ENCODE results near the gene CLCN3. TPM values are rescaled to one million over a fixed set of nuclear protein-coding genes. Genes with fewer than 3 reads are reported as not detected.

Gene CLCN3
- total RNA-seq, 1 experiment from 2014 or later, result 42.1 TPM

DNA sequence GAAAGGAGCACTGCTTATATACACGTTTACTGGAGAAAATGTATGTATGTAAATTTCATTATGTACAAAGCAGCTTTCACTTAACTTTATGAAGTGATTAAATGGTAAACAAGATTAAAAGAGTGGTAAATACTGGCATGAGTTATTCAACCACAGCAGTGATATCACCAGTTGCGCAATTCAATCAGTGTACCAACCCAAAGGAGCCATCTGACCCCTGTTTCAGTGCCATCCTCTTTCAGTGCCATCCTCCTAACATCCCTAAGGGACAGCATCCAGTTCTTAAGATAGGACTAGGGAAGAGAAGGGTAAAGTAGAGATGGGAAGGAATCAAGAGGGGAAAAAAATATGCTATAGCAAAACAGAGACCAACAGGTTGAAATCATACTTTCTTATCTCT, 121.2 kb downstream of the CLCN3 start:
- DNase-seq, result no peak
- intact Hi-C loops (cut with micrococcal nuclease; ENCODE audit: unreplicated experiment), result no loop called here
- no peak overlapping the region for H3K27ac Mint-ChIP-seq (ENCODE audit: unreplicated experiment)
- ChIA-PET CTCF (no interaction called here), POLR2A (no interaction called here)
- BruUV-seq (replicated peaks), result no TSS peak
- no peak overlapping the region for H3K4me3 Mint-ChIP-seq (ENCODE audit: unreplicated experiment)
- H3K9me3 ChIP-seq, result no peaks in the 10 kb centered on the region
- no peaks in the 10 kb centered on the region for H3K9me3 Mint-ChIP-seq (ENCODE audit: unreplicated experiment)
- H3K27me3 ChIP-seq (replicated peaks; ENCODE audit: control insufficient read depth, insufficient read depth, low read length), result no peaks in the 10 kb centered on the region
- H3K4me1 ChIP-seq, result no peaks in the 10 kb centered on the region
- TF ChIP-seq, protein P1, sequence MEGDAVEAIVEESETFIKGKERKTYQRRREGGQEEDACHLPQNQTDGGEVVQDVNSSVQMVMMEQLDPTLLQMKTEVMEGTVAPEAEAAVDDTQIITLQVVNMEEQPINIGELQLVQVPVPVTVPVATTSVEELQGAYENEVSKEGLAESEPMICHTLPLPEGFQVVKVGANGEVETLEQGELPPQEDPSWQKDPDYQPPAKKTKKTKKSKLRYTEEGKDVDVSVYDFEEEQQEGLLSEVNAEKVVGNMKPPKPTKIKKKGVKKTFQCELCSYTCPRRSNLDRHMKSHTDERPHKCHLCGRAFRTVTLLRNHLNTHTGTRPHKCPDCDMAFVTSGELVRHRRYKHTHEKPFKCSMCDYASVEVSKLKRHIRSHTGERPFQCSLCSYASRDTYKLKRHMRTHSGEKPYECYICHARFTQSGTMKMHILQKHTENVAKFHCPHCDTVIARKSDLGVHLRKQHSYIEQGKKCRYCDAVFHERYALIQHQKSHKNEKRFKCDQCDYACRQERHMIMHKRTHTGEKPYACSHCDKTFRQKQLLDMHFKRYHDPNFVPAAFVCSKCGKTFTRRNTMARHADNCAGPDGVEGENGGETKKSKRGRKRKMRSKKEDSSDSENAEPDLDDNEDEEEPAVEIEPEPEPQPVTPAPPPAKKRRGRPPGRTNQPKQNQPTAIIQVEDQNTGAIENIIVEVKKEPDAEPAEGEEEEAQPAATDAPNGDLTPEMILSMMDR (IDR thresholded peaks at IDR 0.05; ENCODE audit: insufficient read depth in 1 of 2, low read depth in 1 of 2, low read length in 1 of 2, severe bottlenecking in 1 of 2, unreplicated experiment in 1 of 2), result no peak
- H3K27me3 Mint-ChIP-seq (ENCODE audit: insufficient read depth, unreplicated experiment), result no peaks in the 10 kb centered on the region
- no peak overlapping the region for H3K4me3 ChIP-seq (ENCODE audit: low read depth, low read length)
- H3K36me3 ChIP-seq (ENCODE audit: control insufficient read depth, insufficient read depth, low read length), result no peaks in the 10 kb centered on the region
- H3K4me1 Mint-ChIP-seq (ENCODE audit: low read depth, unreplicated experiment), result no peaks in the 10 kb centered on the region
- no peaks in the 10 kb centered on the region for H3K36me3 Mint-ChIP-seq (ENCODE audit: insufficient read depth, unreplicated experiment)

DNA sequence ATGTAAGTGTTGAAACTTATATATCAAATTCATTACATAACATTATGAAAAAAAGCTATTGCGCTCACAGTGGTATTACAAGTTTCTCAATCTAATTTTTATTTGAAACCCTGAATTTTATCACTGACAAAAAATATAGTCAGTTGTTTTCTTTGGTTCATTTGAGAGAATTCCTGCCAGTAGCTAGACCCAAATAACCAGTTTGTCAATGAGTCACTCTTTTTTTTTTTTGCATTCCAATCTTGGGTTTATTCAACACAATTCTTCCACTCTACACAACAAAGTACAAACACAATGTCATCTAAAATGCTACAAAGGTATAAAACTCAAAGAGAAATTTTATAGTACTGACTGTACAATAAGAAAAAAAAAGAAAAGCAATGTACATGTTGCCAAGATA, 124.2 kb downstream of the CLCN3 start:
- no peak overlapping the region for H3K27ac Mint-ChIP-seq (ENCODE audit: unreplicated experiment)
- H3K9me3 ChIP-seq, result no peaks in the 10 kb centered on the region
- H3K27me3 Mint-ChIP-seq (ENCODE audit: insufficient read depth, unreplicated experiment), result no peaks in the 10 kb centered on the region
- no peak overlapping the region for H3K4me3 Mint-ChIP-seq (ENCODE audit: unreplicated experiment)
- no peaks in the 10 kb centered on the region for H3K36me3 Mint-ChIP-seq (ENCODE audit: insufficient read depth, unreplicated experiment)
- no peaks in the 10 kb centered on the region for H3K27me3 ChIP-seq (replicated peaks; ENCODE audit: control insufficient read depth, insufficient read depth, low read length)
- ChIA-PET CTCF (no interaction called here), POLR2A (no interaction called here)
- no peaks in the 10 kb centered on the region for H3K9me3 Mint-ChIP-seq (ENCODE audit: unreplicated experiment)
- no peaks in the 10 kb centered on the region for H3K4me1 Mint-ChIP-seq (ENCODE audit: low read depth, unreplicated experiment)
- H3K4me3 ChIP-seq (ENCODE audit: low read depth, low read length), result no peak overlapping the region
- H3K4me1 ChIP-seq, result no peaks in the 10 kb centered on the region
- no peak for DNase-seq
- intact Hi-C loops (cut with micrococcal nuclease; ENCODE audit: unreplicated experiment), result no loop called here
- TF ChIP-seq, protein P1 (IDR thresholded peaks at IDR 0.05; ENCODE audit: insufficient read depth in 1 of 2, low read depth in 1 of 2, low read length in 1 of 2, severe bottlenecking in 1 of 2, unreplicated experiment in 1 of 2), result no peak
- no peaks in the 10 kb centered on the region for H3K36me3 ChIP-seq (ENCODE audit: control insufficient read depth, insufficient read depth, low read length)
- no TSS peak for BruUV-seq (replicated peaks)

DNA sequence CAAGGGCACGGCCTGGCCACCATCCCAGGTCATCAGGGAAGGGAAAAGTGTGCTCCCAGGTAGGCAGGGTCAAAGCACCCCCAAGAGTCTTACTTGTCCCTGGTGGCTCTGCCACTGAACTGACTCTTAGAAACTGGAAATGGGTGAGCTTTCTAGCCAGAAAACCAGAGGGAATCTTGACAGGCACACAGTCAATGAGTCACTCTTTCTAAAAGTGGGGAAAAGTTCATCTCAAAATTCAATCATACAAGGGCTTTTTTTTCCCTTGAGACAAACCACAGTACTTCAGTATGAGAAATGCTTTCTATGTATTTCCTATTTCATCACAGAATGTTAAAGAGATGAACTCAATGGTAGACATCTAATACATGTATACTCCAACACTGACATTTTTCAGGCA, 124.9 kb downstream of the CLCN3 start:
- intact Hi-C loops (cut with micrococcal nuclease; ENCODE audit: unreplicated experiment), result no loop called here
- DNase-seq, result no peak
- H3K4me3 Mint-ChIP-seq (ENCODE audit: unreplicated experiment), result no peak overlapping the region
- H3K9me3 ChIP-seq, result no peaks in the 10 kb centered on the region
- no peaks in the 10 kb centered on the region for H3K36me3 ChIP-seq (ENCODE audit: control insufficient read depth, insufficient read depth, low read length)
- TF ChIP-seq, protein P1 (IDR thresholded peaks at IDR 0.05; ENCODE audit: insufficient read depth in 1 of 2, low read depth in 1 of 2, low read length in 1 of 2, severe bottlenecking in 1 of 2, unreplicated experiment in 1 of 2), result no peak
- H3K4me1 ChIP-seq, result no peaks in the 10 kb centered on the region
- H3K36me3 Mint-ChIP-seq (ENCODE audit: insufficient read depth, unreplicated experiment), result no peaks in the 10 kb centered on the region
- no peaks in the 10 kb centered on the region for H3K27me3 Mint-ChIP-seq (ENCODE audit: insufficient read depth, unreplicated experiment)
- CTCF ChIA-PET, result interaction anchor here (0.7 kb wide), 1 partner anchor 745 kb away, joined by 3 read pairs; no protein-coding TSS in a partner anchor
- H3K27me3 ChIP-seq (replicated peaks; ENCODE audit: control insufficient read depth, insufficient read depth, low read length), result no peaks in the 10 kb centered on the region
- H3K4me1 Mint-ChIP-seq (ENCODE audit: low read depth, unreplicated experiment), result no peaks in the 10 kb centered on the region
- H3K9me3 Mint-ChIP-seq (ENCODE audit: unreplicated experiment), result no peaks in the 10 kb centered on the region
- BruUV-seq (replicated peaks), result no TSS peak
- POLR2A ChIA-PET, result no interaction called here
- no peak overlapping the region for H3K27ac Mint-ChIP-seq (ENCODE audit: unreplicated experiment)
- no peak overlapping the region for H3K4me3 ChIP-seq (ENCODE audit: low read depth, low read length)

Measured in Caco-2 (cell line).